Measurements from ENCODE around the gene RHEB. TPM values are rescaled to one million over a fixed set of nuclear protein-coding genes. Genes with fewer than 3 reads are reported as not detected.
A peak's percentile ranks its signal among the peaks of the same experiment; 100 is the strongest.
"Not testable (repeated sequence)": the region's sequence is repeated elsewhere in the genome, so short reads cannot be mapped to it uniquely, and the experiment has no call there.

The RHEB gene
- total RNA-seq, 4 donors from 2014 or later = 37.1 to 82.6 (median 54.4) TPM

DNA sequence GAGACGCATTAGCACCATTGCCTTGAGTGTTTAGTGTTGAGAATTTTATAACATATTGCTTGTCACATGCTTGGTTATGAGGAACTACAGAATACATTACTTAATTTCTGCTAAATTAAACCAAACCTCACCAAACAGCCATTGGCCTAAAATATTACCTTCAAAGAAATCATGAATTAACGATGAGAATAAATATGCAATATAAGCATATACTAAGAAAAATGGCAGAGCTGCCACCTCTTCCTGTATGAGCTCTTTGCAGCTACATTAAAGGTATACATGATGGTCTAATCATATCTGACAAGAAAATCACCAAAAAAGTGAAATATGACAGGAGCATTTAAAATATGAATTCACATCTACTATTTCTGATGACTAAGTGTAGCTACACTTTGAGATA is 5.2 kb upstream of the RHEB start:
- Histone ChIP-seq H3K4me3 (no peak overlapping the region), H3K9me3 (peaks cover 0 to 3% (median 2%) of the 10 kb centered on the region in 3 donors), H3K4me1 (peaks cover 4 to 11% (median 6%) of the 10 kb centered on the region in 3 donors), H3K36me3 (no peaks in the 10 kb centered on the region), H3K27ac (no peak overlapping the region), H3K27me3 (no peaks in the 10 kb centered on the region)
- 89 to 100% methylated on average over 2 of the region's 2 CpGs for WGBS, 2 donors
- DNase-seq = no peak
- no peak for TF ChIP-seq POLR2A (IDR thresholded peaks at IDR 0.05)
- TF ChIP-seq CTCF (IDR thresholded peaks at IDR 0.05) = no peak
- intact Hi-C loops (cut with DNase I) = no loop called here

DNA sequence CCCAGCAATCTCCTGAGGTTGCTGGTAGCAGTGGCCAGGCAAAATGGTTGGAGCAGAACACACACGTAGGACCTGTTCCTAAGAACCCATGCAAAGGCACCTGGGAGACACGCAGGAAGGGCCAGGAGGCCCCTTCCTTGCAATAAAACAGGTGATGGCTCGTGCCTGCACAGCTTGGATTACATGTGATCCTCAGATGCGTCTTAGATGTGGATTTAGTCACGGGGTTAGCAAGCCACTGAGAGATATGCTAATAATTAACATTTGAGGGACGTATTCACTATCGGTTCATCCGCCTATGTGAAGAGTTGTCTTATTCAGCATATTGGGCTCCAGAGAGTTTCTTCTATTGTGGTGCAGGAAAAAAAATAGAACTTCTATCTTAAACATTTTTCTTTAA is 4.6 kb upstream of the RHEB start:
- no peak for TF ChIP-seq POLR2A (IDR thresholded peaks at IDR 0.05)
- TF ChIP-seq CTCF (IDR thresholded peaks at IDR 0.05) = no peak

DNA sequence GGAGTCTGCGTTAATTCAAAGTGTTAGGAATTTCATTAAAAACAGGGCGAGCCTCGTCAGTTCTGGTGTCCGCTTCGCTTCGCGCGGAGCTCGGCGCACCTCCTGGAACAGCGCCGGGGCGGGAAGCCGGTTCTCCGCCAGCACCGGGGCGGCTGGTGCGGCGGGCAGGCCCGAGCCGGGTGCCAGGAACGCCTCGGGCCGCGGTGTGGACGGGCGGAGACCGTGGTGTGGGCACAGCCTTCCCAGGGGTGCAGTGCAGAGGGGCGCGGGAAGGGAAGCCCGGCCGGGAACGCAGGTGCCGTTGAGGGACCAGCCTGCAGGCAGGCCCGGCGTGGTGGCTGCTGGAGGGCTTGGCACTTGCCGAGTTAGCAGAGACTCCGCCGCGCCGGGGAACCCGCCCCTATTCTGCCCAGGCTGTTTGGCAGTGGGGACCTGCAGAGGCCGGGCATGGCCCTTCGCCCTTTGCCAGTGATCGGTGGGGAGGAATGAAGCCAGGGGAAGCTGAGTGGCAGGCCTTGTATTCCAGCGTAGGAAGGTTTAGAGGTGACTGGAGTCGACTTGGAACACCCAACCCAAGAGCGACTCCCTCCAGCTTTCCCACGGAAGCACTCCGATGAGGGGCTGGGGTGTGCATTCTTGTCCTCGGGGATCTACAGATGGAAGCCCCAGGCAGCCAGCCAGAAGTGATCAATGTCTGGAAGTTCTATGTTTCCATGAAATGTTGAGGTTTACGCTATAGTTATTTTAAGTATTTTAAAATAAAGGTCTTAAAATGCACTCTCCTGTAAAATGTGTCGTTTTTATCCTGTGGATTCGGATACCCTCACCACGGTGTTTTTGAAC is 945 bp upstream of the RHEB start:
- WGBS, 2 donors = 20 to 68% methylated on average over 5 to 18 of the region's 55 CpGs
- no peaks in the 10 kb centered on the region for H3K9me3 ChIP-seq
- H3K27ac ChIP-seq = peak overlapping the region; percentile 93 to 100 (median 100)
- intact Hi-C loops (cut with DNase I) = no loop called here
- H3K36me3 ChIP-seq = no peaks in the 10 kb centered on the region
- DNase-seq = no peak
- peak overlapping the region; percentile 72 to 99 (median 96) for H3K4me3 ChIP-seq
- H3K27me3 ChIP-seq = no peaks in the 10 kb centered on the region
- H3K4me1 ChIP-seq = peaks cover 8 to 42% (median 11%) of the 10 kb centered on the region in 3 donors
- no peak for TF ChIP-seq CTCF (IDR thresholded peaks at IDR 0.05)
- TF ChIP-seq POLR2A (IDR thresholded peaks at IDR 0.05) = no peak

More for the DNA sequence above, 4.6 kb upstream of the RHEB start:
- no peak for DNase-seq
- Histone ChIP-seq H3K27me3 (no peaks in the 10 kb centered on the region), H3K4me3 (no peak overlapping the region), H3K27ac (no peak overlapping the region), H3K9me3 (no peaks in the 10 kb centered on the region), H3K4me1 (peaks cover 4 to 11% (median 6%) of the 10 kb centered on the region in 3 donors), H3K36me3 (no peaks in the 10 kb centered on the region)
- WGBS, 2 donors = 84 to 89% methylated on average over 8 of the region's 8 CpGs
- intact Hi-C loops (cut with DNase I) = no loop called here

GRCh38 chr7:151518947-151519764 is 539 bp downstream of the RHEB start:
- H3K27me3 ChIP-seq; H3K36me3 ChIP-seq; intact Hi-C loops (cut with DNase I); H3K9me3 ChIP-seq: not testable (repeated sequence)
- Histone ChIP-seq H3K27ac (peak overlapping the region; percentile 93 to 100 (median 100)), H3K4me3 (peak overlapping the region; percentile 72 to 99 (median 96)), H3K4me1 (peaks cover 9 to 54% (median 15%) of the 10 kb centered on the region in 3 donors)
- peak; percentile 6 for DNase-seq
- 0% methylated on average over 1 to 3 of the region's 118 CpGs for WGBS, 2 donors
- TF ChIP-seq CTCF (IDR thresholded peaks at IDR 0.05) (peak in 1 of 6 experiments; percentile 21), POLR2A (IDR thresholded peaks at IDR 0.05) (peak in 2 of 4 donors; percentile 80 to 81)

Data from esophagus squamous epithelium (tissue), 5 donors.